CD4-positive, alpha-beta T cell treated with Interleukin-15 for 1 hour (primary cell): ENCODE results near the gene MPHOSPH8.
"Not testable (repeated sequence)": the region's sequence is repeated elsewhere in the genome, so short reads cannot be mapped to it uniquely, and the experiment has no call there.

ENCODE experiments used
- DNase-seq: peaks from one replicate; pipeline ENCODE4 v3.0.0-alpha.2; 2020

Gene MPHOSPH8

GRCh38 chr13:19691447-19691846 is 58.0 kb downstream of the MPHOSPH8 start:
- not testable (repeated sequence) for DNase-seq

GRCh38 chr13:19695428-19695827 is 62.0 kb downstream of the MPHOSPH8 start:
- DNase-seq: no peak

GRCh38 chr13:19695829-19696228 is 62.4 kb downstream of the MPHOSPH8 start:
- no peak for DNase-seq

- not testable (repeated sequence) for DNase-seq
Observed at GRCh38 chr13:19700963-19701362, 67.5 kb downstream of the MPHOSPH8 start.

GRCh38 chr13:19701619-19702018 is 68.2 kb downstream of the MPHOSPH8 start:
- not testable (repeated sequence) for DNase-seq

GRCh38 chr13:19704256-19704655 is 70.8 kb downstream of the MPHOSPH8 start:
- not testable (repeated sequence) for DNase-seq

- not testable (repeated sequence) for DNase-seq
Observed at GRCh38 chr13:19709039-19709438, 75.6 kb downstream of the MPHOSPH8 start.

GRCh38 chr13:19709782-19710181 is 76.3 kb downstream of the MPHOSPH8 start:
- not testable (repeated sequence) for DNase-seq

- DNase-seq: no peak
Observed at GRCh38 chr13:19713186-19713965, 79.9 kb downstream of the MPHOSPH8 start.

GRCh38 chr13:19720039-19720438 is 86.6 kb downstream of the MPHOSPH8 start:
- DNase-seq: no peak
